Stimulated activated CD4-positive, alpha-beta T cell treated with anti-CD3 and anti-CD28 coated beads, Interleukin-12 subunit alpha, Interleukin-12 subunit beta, amount 100 ng/mL, for 48 hours (primary cell): ENCODE data around the gene SBDS.

Experiments used
- DNase-seq, 3 donors: peaks; one replicate each; pipeline ENCODE4 v3.0.0-alpha.2; 2020; ENCODE audit warnings: low read depth in 2 of 3, low spot score in 1 of 3

The SBDS gene

DNA sequence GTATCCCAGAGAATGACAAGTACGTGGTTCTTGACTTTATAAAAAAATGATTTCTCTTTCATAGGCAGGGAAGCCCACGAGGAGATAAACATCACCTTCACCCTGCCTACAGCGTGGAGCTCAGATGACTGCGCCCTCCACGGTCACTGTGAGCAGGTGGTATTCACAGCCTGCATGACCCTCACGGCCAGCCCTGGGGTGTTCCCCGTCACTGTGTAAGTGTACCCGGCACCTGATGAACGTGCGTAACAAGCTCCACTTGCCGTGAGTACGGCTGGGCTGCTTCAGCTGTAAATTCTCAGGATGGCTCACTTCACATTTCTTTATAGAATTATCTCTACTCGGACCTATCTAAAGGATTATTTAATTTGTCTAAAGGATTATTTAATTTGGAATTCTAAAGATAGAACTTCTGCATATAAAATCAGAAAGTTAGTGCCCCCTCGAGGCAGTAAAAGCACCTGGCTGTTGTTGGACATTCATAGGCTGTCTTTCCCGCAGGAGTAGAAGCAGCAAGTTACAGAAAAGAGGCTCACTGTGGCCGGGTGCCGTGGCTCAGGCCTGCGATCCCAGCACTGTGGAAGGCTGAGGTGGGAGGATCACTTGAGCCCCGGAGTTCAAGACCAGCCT lies 46.8 kb downstream of the SBDS start:
- no peak for DNase-seq

- no peak for DNase-seq
Measured at GRCh38 chr7:66946545-66946944, 48.8 kb downstream of the SBDS start.

- DNase-seq: no peak
Measured at GRCh38 chr7:66939325-66939724, 56.1 kb downstream of the SBDS start.

- DNase-seq: no peak
Measured at GRCh38 chr7:66937940-66938339, 57.4 kb downstream of the SBDS start.
